ENCODE results near the gene LRP1. TPM values are rescaled to one million over a fixed set of nuclear protein-coding genes. Genes with fewer than 3 reads are reported as not detected.

The LRP1 gene
- total and polyA plus RNA-seq, 2 of the 13 experiments (the other 11 are each of a cell fraction or from before 2014, with no cell fraction given): 14.7 to 30.8 TPM

DNA sequence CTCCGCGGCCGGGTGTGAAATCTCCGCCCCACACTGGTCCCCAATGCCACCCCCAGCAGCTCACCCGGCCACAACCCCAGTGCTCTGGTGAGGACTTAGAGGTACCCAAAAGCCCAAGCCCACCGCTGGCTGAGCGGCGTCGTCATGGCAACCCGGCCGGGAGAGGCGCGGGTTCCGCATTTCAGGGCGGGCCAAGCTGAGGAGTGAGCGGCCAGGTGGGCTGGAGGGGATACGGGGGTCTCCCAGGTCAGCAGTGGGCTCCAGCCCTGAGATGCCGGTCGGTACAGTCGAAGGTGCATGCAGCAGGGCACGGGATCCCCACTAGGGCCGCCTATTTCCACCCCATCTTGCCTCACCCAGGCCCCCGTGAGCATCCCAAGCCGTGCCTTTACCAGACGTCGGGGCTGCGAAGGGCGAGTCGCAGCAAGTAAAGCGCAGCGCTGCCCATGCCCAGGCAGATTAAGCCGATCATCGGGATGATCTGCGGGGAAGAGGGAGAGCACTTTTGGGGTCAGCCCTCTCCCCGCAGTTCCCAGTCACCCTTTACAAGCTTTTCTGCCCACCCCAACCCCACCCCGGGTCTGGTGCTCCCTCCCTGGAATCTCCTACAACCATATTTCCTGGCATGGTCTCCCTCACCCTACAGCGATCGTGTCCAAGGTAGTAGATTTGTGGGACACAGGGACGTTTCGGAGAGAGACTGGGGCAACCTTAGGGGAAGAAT is 108.1 kb downstream of the LRP1 start (continued):
- TF ChIP-seq ZNF710 (CRISPR knock-in tag; IDR thresholded peaks at IDR 0.05; ENCODE audit: borderline replicate concordance) (no peak), ZBTB38 (CRISPR knock-in tag; IDR thresholded peaks at IDR 0.05) (peak; percentile 32; the same call in 1 of the 2 replicates), RFXAP (CRISPR knock-in tag; IDR thresholded peaks at IDR 0.05; ENCODE audit: borderline replicate concordance) (no peak), ZNF816 (CRISPR knock-in tag; IDR thresholded peaks at IDR 0.05; ENCODE audit: borderline replicate concordance) (no peak), MXI1 (IDR thresholded peaks at IDR 0.05; ENCODE audit: borderline replicate concordance, low read depth, low read length) (no peak), DMAP1 (CRISPR knock-in tag; IDR thresholded peaks at IDR 0.05) (no peak), MATR3 (CRISPR knock-in tag; IDR thresholded peaks at IDR 0.05) (no peak), AGO2 (optimal IDR thresholded peaks at IDR 0.05; ENCODE audit: low read depth, low read length) (peak; percentile 98), PCBP1 (IDR thresholded peaks at IDR 0.05; ENCODE audit: borderline replicate concordance, low read depth, low read length) (0 out of 2 replicates have a peak, but pooled peaks have one; percentile 56), ZNF788 (CRISPR knock-in tag; IDR thresholded peaks at IDR 0.05; ENCODE audit: borderline replicate concordance) (no peak), RBFOX2 (IDR thresholded peaks at IDR 0.05; ENCODE audit: low read depth, low read length) (peak; percentile 94), ZNF564 (CRISPR knock-in tag; IDR thresholded peaks at IDR 0.05) (no peak), ZNF777 (CRISPR knock-in tag; IDR thresholded peaks at IDR 0.05) (no peak), ZNF850 (CRISPR knock-in tag; conservative IDR thresholded peaks at IDR 0.05) (no peak), ZNF30 (CRISPR knock-in tag; IDR thresholded peaks at IDR 0.05) (no peak), AGO1 (IDR thresholded peaks at IDR 0.05; ENCODE audit: low read depth, low read length, poor library complexity, severe bottlenecking) (peak; percentile 99), ZNF138 (CRISPR knock-in tag; IDR thresholded peaks at IDR 0.05; ENCODE audit: low read depth) (no peak), ZNF790 (CRISPR knock-in tag; IDR thresholded peaks at IDR 0.05; ENCODE audit: borderline replicate concordance) (no peak), GABPA (IDR thresholded peaks at IDR 0.05; ENCODE audit: low read depth, low read length) (no peak), GABPA (CRISPR knock-in tag; IDR thresholded peaks at IDR 0.05; ENCODE audit: low read depth) (no peak), TBL1XR1 (IDR thresholded peaks at IDR 0.05; ENCODE audit: borderline replicate concordance, low read length, partially characterized antibody) (no peak), TSC22D2 (CRISPR knock-in tag; IDR thresholded peaks at IDR 0.05; ENCODE audit: borderline replicate concordance) (no peak), SMAD1 (CRISPR knock-in tag; IDR thresholded peaks at IDR 0.05; ENCODE audit: borderline replicate concordance, low read depth) (no peak), ZNF17 (CRISPR knock-in tag; IDR thresholded peaks at IDR 0.05) (no peak), IKZF4 (CRISPR knock-in tag; IDR thresholded peaks at IDR 0.05; ENCODE audit: borderline replicate concordance, low read depth, not compliant biosample characterization) (no peak)
- TF ChIP-seq, protein P1, sequence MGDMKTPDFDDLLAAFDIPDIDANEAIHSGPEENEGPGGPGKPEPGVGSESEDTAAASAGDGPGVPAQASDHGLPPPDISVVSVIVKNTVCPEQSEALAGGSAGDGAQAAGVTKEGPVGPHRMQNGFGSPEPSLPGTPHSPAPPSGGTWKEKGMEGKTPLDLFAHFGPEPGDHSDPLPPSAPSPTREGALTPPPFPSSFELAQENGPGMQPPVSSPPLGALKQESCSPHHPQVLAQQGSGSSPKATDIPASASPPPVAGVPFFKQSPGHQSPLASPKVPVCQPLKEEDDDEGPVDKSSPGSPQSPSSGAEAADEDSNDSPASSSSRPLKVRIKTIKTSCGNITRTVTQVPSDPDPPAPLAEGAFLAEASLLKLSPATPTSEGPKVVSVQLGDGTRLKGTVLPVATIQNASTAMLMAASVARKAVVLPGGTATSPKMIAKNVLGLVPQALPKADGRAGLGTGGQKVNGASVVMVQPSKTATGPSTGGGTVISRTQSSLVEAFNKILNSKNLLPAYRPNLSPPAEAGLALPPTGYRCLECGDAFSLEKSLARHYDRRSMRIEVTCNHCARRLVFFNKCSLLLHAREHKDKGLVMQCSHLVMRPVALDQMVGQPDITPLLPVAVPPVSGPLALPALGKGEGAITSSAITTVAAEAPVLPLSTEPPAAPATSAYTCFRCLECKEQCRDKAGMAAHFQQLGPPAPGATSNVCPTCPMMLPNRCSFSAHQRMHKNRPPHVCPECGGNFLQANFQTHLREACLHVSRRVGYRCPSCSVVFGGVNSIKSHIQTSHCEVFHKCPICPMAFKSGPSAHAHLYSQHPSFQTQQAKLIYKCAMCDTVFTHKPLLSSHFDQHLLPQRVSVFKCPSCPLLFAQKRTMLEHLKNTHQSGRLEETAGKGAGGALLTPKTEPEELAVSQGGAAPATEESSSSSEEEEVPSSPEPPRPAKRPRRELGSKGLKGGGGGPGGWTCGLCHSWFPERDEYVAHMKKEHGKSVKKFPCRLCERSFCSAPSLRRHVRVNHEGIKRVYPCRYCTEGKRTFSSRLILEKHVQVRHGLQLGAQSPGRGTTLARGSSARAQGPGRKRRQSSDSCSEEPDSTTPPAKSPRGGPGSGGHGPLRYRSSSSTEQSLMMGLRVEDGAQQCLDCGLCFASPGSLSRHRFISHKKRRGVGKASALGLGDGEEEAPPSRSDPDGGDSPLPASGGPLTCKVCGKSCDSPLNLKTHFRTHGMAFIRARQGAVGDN (CRISPR knock-in tag; IDR thresholded peaks at IDR 0.05): no peak

Data from HepG2 (cell line).